Osteocyte (in vitro differentiated cells): Measurements from ENCODE around the gene TMEM144. TPM values are rescaled to one million over a fixed set of nuclear protein-coding genes. Genes with fewer than 3 reads are reported as not detected.
A peak's percentile ranks its signal among the peaks of the same experiment; 100 is the strongest.

Experiments used
- DNase-seq: peaks from one replicate; pipeline ENCODE4 v3.0.0; 2021; ENCODE audit warnings: mixed read lengths; ENCODE audit not compliant: unreplicated experiment; ENCODE audit errors: extremely low spot score
- H3K27ac Mint-ChIP-seq: one replicate; pipeline ENCODE4 v1.8.0; 2021; ENCODE audit warnings: mild to moderate bottlenecking, mixed read lengths; ENCODE audit not compliant: unreplicated experiment
- H3K27me3 Mint-ChIP-seq: one replicate; pipeline ENCODE4 v1.8.0; 2021; ENCODE audit warnings: mixed read lengths; ENCODE audit not compliant: unreplicated experiment
- H3K36me3 Mint-ChIP-seq: one replicate; pipeline ENCODE4 v1.8.0; 2021; ENCODE audit warnings: mixed read lengths; ENCODE audit not compliant: unreplicated experiment
- H3K4me1 Mint-ChIP-seq: one replicate; pipeline ENCODE4 v1.8.0; 2021; ENCODE audit warnings: mixed read lengths; ENCODE audit not compliant: unreplicated experiment
- H3K4me3 Mint-ChIP-seq: one replicate; pipeline ENCODE4 v1.8.0; 2021; ENCODE audit warnings: mild to moderate bottlenecking, moderate library complexity, mixed read lengths; ENCODE audit not compliant: unreplicated experiment
- H3K9me3 Mint-ChIP-seq: one replicate; pipeline ENCODE4 v1.8.0; 2021; ENCODE audit warnings: mixed read lengths; ENCODE audit not compliant: unreplicated experiment
- total RNA-seq: library from RNA; stranded (reverse); gene quantifications from 2 replicates; pipeline ENCODE4 v1.2.1, GENCODE V29; 2021
- TF ChIP-seq, protein P1 (sequence below): fragments of 200-600 bp; sonication (generic); IDR thresholded peaks from 2 replicates; pipeline ENCODE4 v1.5.0; 2021; ENCODE audit warnings: antibody characterized with exemption, mild to moderate bottlenecking, moderate library complexity

The TMEM144 gene
- total RNA-seq, 1 donor from 2014 or later = 1.7 TPM

DNA sequence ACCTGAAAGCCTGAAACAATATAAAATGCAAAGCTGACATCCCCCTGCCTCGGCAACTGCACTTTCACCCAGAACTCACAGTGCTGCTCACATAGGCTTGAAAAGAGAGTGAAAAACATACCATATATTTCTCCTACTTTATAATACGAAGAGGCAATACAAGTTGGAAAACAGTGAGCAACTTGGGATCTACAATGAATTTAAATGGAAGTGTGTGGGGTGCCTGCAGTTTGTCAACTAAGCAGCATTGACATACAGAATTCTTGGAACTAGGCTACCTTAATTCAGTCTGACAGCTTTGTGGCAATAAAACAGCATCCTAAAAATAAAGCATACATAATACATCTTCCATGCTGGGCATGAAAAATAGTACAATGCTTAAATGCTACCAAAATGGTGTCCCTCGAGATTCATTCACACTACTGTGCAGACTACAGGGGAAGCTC lies 45.5 kb upstream of the TMEM144 start:
- Mint-ChIP-seq H3K4me1 (peaks cover 32% of the 10 kb centered on the region), H3K27ac (peak overlapping the region; percentile 35), H3K9me3 (no peaks in the 10 kb centered on the region), H3K27me3 (no peaks in the 10 kb centered on the region), H3K36me3 (no peaks in the 10 kb centered on the region), H3K4me3 (no peak overlapping the region)
- DNase-seq = no peak
- TF ChIP-seq, protein P1, sequence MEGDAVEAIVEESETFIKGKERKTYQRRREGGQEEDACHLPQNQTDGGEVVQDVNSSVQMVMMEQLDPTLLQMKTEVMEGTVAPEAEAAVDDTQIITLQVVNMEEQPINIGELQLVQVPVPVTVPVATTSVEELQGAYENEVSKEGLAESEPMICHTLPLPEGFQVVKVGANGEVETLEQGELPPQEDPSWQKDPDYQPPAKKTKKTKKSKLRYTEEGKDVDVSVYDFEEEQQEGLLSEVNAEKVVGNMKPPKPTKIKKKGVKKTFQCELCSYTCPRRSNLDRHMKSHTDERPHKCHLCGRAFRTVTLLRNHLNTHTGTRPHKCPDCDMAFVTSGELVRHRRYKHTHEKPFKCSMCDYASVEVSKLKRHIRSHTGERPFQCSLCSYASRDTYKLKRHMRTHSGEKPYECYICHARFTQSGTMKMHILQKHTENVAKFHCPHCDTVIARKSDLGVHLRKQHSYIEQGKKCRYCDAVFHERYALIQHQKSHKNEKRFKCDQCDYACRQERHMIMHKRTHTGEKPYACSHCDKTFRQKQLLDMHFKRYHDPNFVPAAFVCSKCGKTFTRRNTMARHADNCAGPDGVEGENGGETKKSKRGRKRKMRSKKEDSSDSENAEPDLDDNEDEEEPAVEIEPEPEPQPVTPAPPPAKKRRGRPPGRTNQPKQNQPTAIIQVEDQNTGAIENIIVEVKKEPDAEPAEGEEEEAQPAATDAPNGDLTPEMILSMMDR = no peak

DNA sequence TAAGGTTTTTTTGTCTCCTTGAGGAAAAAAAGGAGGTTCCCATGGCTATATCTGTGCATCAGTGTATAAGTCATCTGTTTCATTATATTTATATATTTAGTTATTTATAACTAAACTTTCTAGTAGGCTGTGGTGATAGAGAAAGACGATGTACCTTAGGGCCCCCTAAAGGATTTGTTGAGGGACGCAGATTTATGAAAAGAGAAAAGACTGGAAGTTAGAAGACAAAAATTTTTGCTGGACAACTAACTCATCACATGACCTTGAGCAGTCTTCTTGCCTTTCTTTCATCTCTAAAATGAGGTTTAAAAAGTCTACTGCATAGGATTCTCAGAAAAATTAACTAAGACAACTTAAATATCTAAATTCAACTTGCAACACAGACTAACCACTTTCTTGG lies 43.6 kb upstream of the TMEM144 start:
- no peak overlapping the region for H3K4me3 Mint-ChIP-seq
- no peaks in the 10 kb centered on the region for H3K27me3 Mint-ChIP-seq

DNA sequence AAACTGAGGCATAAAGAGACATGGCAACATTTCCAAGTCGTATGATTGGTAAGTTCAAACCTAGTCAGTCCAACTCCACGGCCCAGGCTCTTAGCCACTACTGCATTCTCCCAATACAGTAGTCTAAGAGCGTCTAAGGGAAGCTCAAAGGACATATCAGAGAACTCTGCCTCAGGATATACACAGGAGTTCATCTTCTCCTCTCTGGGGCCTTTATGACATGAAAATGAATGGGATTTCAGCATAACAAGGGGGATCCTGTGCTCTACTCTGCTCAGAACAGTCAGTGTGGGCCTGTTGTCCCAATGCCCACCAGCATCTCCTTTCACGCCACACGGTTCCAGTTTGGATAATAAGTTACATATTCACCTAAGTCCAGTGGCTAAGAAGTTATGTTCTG lies 41.7 kb upstream of the TMEM144 start:
- TF ChIP-seq, protein P1 = no peak
- Mint-ChIP-seq H3K9me3 (no peaks in the 10 kb centered on the region), H3K4me3 (no peak overlapping the region), H3K4me1 (peaks cover 35% of the 10 kb centered on the region), H3K36me3 (no peaks in the 10 kb centered on the region), H3K27ac (no peak overlapping the region), H3K27me3 (no peaks in the 10 kb centered on the region)
- no peak for DNase-seq

More for the DNA sequence above, 43.6 kb upstream of the TMEM144 start:
- Mint-ChIP-seq H3K27ac (no peak overlapping the region), H3K9me3 (no peaks in the 10 kb centered on the region), H3K36me3 (no peaks in the 10 kb centered on the region), H3K4me1 (peaks cover 32% of the 10 kb centered on the region)
- DNase-seq = no peak
- TF ChIP-seq, protein P1 = no peak

DNA sequence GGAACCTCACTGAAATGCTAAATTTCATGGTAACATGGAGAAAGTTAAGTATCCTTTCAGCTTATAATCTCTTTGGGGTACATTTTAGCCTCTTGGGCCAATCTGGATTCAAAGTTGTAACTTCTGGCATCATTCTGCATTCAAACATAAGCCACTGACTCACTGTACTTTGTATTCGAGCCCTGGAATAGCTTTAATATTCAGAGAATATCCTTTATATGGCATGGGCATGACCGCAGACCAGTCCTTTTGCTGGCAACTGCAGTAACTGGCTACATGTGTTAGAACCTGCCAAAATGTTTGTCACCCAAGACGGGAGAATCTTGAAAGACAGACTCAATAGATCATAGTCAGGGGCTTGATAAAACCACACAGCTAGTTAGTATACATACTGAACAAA lies 40.8 kb upstream of the TMEM144 start:
- TF ChIP-seq, protein P1 = no peak
- H3K36me3 Mint-ChIP-seq = no peaks in the 10 kb centered on the region
- no peak for DNase-seq
- H3K27ac Mint-ChIP-seq = no peak overlapping the region
- no peak overlapping the region for H3K4me3 Mint-ChIP-seq
- H3K4me1 Mint-ChIP-seq = peaks cover 27% of the 10 kb centered on the region
- no peaks in the 10 kb centered on the region for H3K9me3 Mint-ChIP-seq
- H3K27me3 Mint-ChIP-seq = no peaks in the 10 kb centered on the region

DNA sequence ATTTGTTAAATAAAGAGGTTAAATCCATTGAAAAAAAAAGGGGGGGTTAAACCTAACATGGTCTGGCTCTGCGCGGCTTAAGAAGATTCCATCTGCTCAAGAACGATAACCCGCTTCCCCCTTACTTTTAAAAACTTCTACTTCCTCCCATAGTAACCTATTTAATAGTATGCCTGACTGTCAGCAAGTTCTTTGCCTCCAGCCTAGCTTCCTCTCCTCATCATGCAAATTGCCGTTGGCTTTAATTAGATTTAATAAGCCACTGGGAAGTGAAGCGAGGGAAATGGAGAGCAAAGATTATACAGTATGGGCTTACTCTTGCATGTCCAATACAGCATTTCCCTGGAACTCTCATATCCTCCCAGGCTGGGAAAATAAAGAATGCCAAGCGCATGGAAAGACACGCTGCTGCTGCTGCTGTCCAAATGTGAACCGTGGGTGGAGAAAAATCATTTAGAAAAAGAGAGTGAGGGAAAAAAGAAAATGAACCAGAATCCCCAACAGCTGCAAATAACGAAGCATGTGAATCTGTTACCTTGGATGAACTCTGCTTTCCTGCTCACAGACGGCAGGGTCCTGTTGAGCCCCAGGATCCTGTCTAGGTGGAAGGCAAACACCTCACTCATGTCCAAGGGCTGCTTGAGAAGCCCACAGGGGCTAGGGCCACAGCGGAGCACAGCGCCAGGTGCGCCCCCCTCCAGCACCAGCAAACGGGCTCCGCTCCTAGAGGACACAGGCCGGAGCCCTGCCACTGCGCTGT lies 40.2 kb upstream of the TMEM144 start:
- H3K4me1 Mint-ChIP-seq = peaks cover 21% of the 10 kb centered on the region
- no peaks in the 10 kb centered on the region for H3K27me3 Mint-ChIP-seq
- no peak for DNase-seq
- peak overlapping the region; percentile 14 for H3K4me3 Mint-ChIP-seq
- TF ChIP-seq, protein P1 = no peak
- no peaks in the 10 kb centered on the region for H3K36me3 Mint-ChIP-seq
- H3K9me3 Mint-ChIP-seq = no peaks in the 10 kb centered on the region
- no peak overlapping the region for H3K27ac Mint-ChIP-seq
